Mammary epithelial cell (primary cell): Measurements from ENCODE around the gene SDCCAG8.

Experiments used
- CTCF ChIP-seq, 2 donors: IDR thresholded peaks in 1 of 2; conservative IDR thresholded peaks in 1 of 2; 2 replicates each; pipeline ENCODE4 v1.5.1; 2011 to 2012; ENCODE audit warnings: inconsistent platforms in 2 of 2, low read length in 2 of 2, mild to moderate bottlenecking in 2 of 2, control low read depth in 1 of 2, low read depth in 1 of 2; ENCODE audit not compliant: insufficient read depth in 1 of 2; ENCODE audit errors: extremely low read depth in 1 of 2
- EZH2 ChIP-seq: IDR thresholded peaks from 2 replicates; pipeline ENCODE4 v1.6.1; 2012; ENCODE audit warnings: low read length, inconsistent platforms, borderline replicate concordance

GRCh38 chr1:243216741-243217140 lies 39.1 kb upstream of the SDCCAG8 start:
- TF ChIP-seq CTCF (conservative IDR thresholded peaks at IDR 0.05 in 1 of 2, IDR thresholded peaks at IDR 0.05 in 1 of 2; ENCODE audit: extremely low read depth in 1 of 2, insufficient read depth in 1 of 2, low read depth in 1 of 2, low read length in 2 of 2) (no peak), EZH2 (no peak)
